ENCODE results near the gene LRTM2.

DNA sequence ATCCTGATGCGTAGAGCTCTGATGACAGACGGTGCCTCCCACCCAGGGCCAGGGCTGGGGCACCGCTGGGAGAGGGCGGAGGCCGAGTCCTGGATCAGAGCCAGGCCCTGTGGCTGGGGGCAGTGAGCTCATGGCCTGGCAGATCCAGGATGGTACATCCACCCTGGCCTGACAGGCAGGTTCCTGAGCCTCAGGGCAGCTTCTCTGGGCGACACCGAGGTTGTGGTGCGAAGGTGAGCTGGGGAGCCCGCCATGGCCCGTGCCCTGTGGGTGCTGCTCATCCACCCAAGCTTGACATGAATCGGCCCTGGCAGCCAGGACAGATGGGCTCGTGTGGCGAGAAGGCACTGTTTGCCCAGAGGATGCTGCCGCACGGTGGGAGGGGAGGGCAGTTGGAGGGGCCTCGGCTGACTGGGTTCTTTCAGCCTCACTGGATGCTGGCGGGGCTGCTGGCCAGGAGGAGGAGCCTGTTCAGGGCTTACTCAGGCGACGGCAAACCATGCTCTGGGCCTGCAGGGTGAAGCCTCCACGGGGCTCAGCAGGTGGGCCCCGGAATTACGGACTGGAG is 16.6 kb downstream of the LRTM2 start:
- TF ChIP-seq POLR2AphosphoS5 (IDR thresholded peaks at IDR 0.05; ENCODE audit: borderline replicate concordance, low read depth, low read length) (no peak), EZH2 (IDR thresholded peaks at IDR 0.05) (no peak)
